HG03342 (cell line): ENCODE data around the gene ESPNL.

Experiments
- ATAC-seq: cut with Tn5 transposase; IDR thresholded peaks from one replicate; pipeline ENCODE4 v1.9.1; 2021; ENCODE audit warnings: mild to moderate bottlenecking, moderate library complexity; ENCODE audit not compliant: unreplicated experiment

The ESPNL gene

GRCh38 chr2:238139196-238140039 lies 39.3 kb downstream of the ESPNL start:
- ATAC-seq, result no peak

GRCh38 chr2:238140040-238140439 lies 39.9 kb downstream of the ESPNL start:
- ATAC-seq, result no peak

GRCh38 chr2:238140721-238141540 lies 40.8 kb downstream of the ESPNL start:
- no peak for ATAC-seq

- no peak for ATAC-seq
Observed at GRCh38 chr2:238141541-238142318, 41.6 kb downstream of the ESPNL start.

- ATAC-seq, result no peak
Observed at GRCh38 chr2:238142382-238143205, 42.5 kb downstream of the ESPNL start.

GRCh38 chr2:238143239-238143951 lies 43.3 kb downstream of the ESPNL start:
- no peak for ATAC-seq

GRCh38 chr2:238144262-238144661 lies 44.1 kb downstream of the ESPNL start:
- no peak for ATAC-seq

- no peak for ATAC-seq
Observed at GRCh38 chr2:238145046-238145445, 44.9 kb downstream of the ESPNL start.

GRCh38 chr2:238145851-238146250 lies 45.7 kb downstream of the ESPNL start:
- no peak for ATAC-seq

GRCh38 chr2:238146884-238147544 lies 46.9 kb downstream of the ESPNL start:
- ATAC-seq, result no peak

- no peak for ATAC-seq
Observed at GRCh38 chr2:238148981-238149380, 48.8 kb downstream of the ESPNL start.

- no peak for ATAC-seq
Observed at GRCh38 chr2:238149841-238150572, 49.9 kb downstream of the ESPNL start.

- no peak for ATAC-seq
Observed at GRCh38 chr2:238150686-238151085, 50.5 kb downstream of the ESPNL start.

- no peak for ATAC-seq
Observed at GRCh38 chr2:238151205-238151604, 51.1 kb downstream of the ESPNL start.

GRCh38 chr2:238151628-238152235 lies 51.6 kb downstream of the ESPNL start:
- ATAC-seq, result no peak

GRCh38 chr2:238152771-238153688 lies 52.9 kb downstream of the ESPNL start:
- no peak for ATAC-seq

GRCh38 chr2:238154570-238154969 lies 54.4 kb downstream of the ESPNL start:
- no peak for ATAC-seq
